ENCODE data around the gene EIF6.
"Not testable (repeated sequence)": the region's sequence is repeated elsewhere in the genome, so short reads cannot be mapped to it uniquely, and the experiment has no call there.

Gene EIF6

GRCh38 chr20:35277531-35278395, 6.8 kb downstream of the EIF6 start, which contains the start of gene MMP24OS:
MMP24OS (minus strand) TSS chr20:35278122; CDS start chr20:35277929, 193 bp downstream.
- peak; percentile 67 to 77 for DNase-seq (ENCODE audit: low read depth in 2 of 2)

GRCh38 chr20:35277127-35277526, 7.4 kb downstream of the EIF6 start:
- no peak for DNase-seq (ENCODE audit: low read depth in 2 of 2)

DNA sequence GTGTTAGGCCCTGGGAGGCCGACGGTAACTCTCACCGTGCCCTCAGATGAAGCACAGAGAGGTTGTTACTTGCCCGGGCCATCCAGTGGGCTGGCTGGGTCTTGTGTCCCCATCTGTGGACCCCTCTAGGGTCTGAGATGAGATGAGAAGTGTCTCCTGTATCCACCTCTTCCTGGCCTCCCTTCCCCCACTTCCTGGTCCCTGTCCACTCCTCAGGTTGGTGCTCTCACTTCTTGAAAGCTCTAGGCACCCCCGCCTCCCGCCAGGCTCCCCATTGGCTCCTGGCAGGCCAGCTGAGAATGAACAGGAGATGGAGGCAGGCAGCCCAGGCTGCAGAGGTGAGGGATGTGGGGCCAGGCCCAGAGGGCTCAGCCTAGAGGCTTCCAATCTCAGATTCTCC, 8.2 kb downstream of the EIF6 start:
- no peak for DNase-seq (ENCODE audit: low read depth in 2 of 2)

- DNase-seq (ENCODE audit: low read depth in 2 of 2): no peak
These were observed 8.8 kb downstream of the EIF6 start for GRCh38 chr20:35275741-35276251.

- DNase-seq (ENCODE audit: low read depth in 2 of 2): no peak
These were observed 10.1 kb downstream of the EIF6 start for GRCh38 chr20:35274172-35275092.

GRCh38 chr20:35273449-35274171, 11.0 kb downstream of the EIF6 start:
- no peak for DNase-seq (ENCODE audit: low read depth in 2 of 2)

- no peak for DNase-seq (ENCODE audit: low read depth in 2 of 2)
These were observed 12.7 kb downstream of the EIF6 start for GRCh38 chr20:35271904-35272303.

DNA sequence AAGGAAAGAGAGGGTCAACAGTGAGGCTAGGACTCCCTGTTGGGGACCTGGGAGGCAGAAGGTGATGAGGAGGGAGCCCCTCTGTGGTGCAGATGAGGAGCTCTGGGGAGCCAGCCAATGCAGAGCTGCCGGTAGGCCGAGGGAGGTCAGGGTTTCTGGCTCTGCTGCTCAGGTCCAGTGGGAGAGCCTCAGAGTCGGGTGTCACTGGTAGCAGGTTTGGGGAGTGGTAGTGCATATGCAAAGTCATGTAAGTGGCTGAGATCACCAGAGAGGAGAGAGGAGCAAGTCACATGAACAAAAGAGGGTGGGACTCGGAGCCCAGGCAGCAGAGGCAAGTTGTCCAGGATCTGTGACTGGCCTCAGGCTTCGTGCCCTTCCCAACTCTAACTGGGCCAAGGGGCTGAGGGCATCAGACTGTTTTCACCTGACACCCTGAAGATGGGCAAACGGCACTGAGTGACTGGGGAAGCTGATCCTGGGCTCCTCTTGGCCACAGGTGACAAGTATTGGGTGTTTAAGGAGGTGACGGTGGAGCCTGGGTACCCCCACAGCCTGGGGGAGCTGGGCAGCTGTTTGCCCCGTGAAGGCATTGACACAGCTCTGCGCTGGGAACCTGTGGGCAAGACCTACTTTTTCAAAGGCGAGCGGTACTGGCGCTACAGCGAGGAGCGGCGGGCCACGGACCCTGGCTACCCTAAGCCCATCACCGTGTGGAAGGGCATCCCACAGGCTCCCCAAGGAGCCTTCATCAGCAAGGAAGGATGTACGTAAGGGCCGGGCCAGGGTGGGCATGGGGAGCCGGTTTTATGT, 13.3 kb downstream of the EIF6 start:
- no peak for DNase-seq (ENCODE audit: low read depth in 2 of 2)

- DNase-seq (ENCODE audit: low read depth in 2 of 2): no peak
These were observed 14.3 kb downstream of the EIF6 start for GRCh38 chr20:35270021-35270902.

GRCh38 chr20:35269055-35269781, 15.4 kb downstream of the EIF6 start:
- DNase-seq (ENCODE audit: low read depth in 2 of 2): no peak

DNA sequence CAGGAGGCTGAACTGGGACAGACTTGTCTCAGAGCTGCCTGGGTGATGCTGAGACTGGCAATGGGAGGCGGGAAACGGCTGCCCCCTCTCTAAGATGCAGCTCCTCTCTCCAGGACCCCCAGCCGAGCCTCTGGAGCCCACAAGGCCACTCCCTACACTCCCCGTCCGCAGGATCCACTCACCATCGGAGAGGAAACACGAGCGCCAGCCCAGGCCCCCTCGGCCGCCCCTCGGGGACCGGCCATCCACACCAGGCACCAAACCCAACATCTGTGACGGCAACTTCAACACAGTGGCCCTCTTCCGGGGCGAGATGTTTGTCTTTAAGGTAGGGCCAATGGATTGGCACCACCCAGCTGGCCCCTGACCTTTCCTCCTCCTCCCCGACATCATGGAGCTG, 17.5 kb downstream of the EIF6 start:
- no peak for DNase-seq (ENCODE audit: low read depth in 2 of 2)

- DNase-seq (ENCODE audit: low read depth in 2 of 2): no peak
These were observed 19.8 kb downstream of the EIF6 start for GRCh38 chr20:35264755-35265154.

- no peak for DNase-seq (ENCODE audit: low read depth in 2 of 2)
These were observed 20.8 kb downstream of the EIF6 start for GRCh38 chr20:35263532-35264341.

DNA sequence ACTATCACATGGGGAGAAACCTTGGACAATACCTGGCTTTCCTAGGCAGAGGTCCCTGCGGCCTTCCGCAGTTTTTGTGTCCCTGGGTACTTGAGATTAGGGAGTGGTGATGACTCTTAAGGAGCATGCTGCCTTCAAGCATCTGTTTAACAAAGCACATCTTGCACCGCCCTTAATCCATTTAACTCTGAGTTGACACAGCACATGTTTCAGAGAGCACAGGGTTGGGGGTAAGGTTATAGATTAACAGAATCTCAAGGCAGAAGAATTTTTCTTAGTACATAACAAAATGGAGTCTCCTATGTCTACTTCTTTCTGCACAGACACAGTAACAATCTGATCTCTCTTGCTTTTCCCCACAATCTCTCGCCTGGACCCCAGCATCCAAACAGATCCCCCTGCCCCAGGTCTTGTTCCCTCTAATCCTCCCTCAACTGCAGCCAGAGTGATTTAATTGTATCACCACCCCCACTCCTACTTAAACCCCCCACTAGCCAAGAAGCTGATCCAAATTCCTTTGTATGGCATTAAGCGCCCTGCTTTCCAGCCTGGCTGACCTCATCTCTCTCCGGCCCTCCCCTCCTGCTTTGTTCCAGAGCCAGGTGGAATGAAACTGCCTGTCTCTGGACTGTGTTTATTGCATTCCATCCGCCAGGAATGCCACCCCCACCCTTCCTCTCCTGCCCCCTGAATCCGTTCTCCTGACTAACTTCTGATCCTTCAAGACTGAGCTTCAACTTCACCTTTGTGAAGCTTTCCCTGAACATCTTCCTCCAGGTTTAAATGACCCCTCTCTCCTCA, 21.6 kb downstream of the EIF6 start:
- not testable (repeated sequence) for DNase-seq (ENCODE audit: low read depth in 2 of 2)

DNA sequence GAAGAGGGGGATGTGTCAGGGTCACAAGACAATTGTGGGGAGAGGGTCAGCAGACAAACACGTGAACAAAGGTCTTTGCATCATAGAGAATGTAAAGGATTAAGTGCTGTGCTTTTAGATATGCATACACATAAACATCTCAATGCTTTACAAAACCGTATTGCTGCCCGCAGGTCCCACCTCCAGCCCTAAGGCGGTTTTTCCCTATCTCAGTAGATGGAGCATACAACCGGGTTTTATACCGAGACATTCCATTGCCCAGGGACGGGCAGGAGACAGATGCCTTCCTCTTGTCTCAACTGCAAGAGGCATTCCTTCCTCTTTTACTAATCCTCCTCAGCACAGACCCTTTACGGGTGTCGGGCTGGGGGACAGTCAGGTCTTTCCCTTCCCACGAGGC, 22.3 kb downstream of the EIF6 start:
- not testable (repeated sequence) for DNase-seq (ENCODE audit: low read depth in 2 of 2)

DNA sequence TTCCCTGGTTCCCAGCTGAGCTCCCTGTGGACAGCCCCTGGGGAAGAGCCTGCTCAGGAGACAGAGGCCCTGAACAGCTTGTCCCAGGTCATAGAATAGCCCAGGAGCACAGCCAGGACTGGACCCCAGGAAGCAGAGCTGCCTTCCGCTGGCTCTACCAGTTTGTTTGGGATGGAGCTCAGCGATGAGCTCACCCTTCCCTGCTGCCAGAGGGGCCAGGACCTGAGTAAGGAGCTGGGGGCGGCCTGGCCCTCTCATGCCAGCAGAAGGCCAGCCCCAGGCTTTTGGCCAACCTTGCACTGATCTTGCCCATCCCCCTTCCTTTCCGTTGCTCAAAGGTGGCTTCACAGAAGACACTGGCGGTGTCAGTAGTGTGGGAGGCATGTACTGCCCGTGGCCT, 24.1 kb downstream of the EIF6 start:
- no peak for DNase-seq (ENCODE audit: low read depth in 2 of 2)

DNA sequence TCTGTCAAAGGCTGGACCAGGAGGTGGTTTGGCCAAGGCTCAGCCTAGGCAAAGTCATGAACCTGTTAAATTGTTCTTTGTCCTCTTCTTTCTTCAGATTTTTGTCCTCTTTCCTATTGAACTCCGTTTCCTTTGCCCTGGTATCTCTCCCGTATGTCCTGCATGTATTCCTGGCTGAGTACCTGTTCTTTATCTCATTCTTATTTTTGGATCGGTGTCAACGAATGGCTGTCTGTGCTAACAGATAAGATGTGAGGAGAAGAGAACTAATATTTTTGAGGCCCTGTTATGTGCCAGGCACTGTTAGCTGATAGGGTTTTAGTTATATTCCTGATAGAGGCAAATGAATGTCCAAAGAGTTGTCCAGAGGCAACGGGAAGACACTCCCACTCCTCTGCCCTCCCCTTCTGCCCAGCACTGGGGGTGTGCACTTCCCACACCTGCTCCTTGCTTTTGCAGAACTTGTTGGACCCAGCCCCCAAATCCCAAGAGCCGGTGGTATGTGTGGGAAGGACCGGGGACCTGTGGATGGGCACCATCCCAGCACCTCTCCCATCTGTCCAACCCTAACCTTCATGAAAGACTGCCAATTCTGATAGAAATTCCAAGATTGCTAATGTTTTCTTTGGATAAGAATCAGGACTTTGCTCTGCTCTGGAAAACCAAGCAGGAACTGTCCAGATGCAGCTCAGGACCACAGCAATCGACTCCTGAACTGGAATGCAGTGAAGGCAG, 27.2 kb downstream of the EIF6 start:
- DNase-seq (ENCODE audit: low read depth in 2 of 2): no peak

Data from activated CD8-positive, alpha-beta memory T cell treated with anti-CD3 and anti-CD28 coated beads for 4 hours (primary cell).